Kidney (tissue), 14 donors: ENCODE measurements around the gene HDAC9. TPM values are rescaled to one million over a fixed set of nuclear protein-coding genes. Genes with fewer than 3 reads are reported as not detected.

ENCODE experiments used
- DNase-seq, 5 donors: peaks; one replicate each; pipeline ENCODE4 v3.0.0-alpha.2; 2013 to 2020
- FAIRE-seq: peaks from 2 replicates; lab custom pipeline; 2012; peaks lifted over from hg19 to GRCh38; lab: Jason Lieb, UNC
- H3K27ac ChIP-seq, 2 donors: one replicate each; pipeline ENCODE4 v1.7.0; 2013; ENCODE audit warnings: low read depth in 2 of 2, low read length in 2 of 2, inconsistent platforms in 1 of 2
- H3K27me3 ChIP-seq: one replicate; pipeline ENCODE4 v1.7.1; 2013; ENCODE audit warnings: low read length, inconsistent platforms; ENCODE audit not compliant: control insufficient read depth, insufficient read depth
- H3K36me3 ChIP-seq, 3 donors: one replicate each; pipeline versions ENCODE4 v1.7.0 to v1.7.1; 2013; ENCODE audit warnings: low read length in 3 of 3, control low read depth in 1 of 3, inconsistent platforms in 1 of 3; ENCODE audit not compliant: insufficient read depth in 3 of 3, control insufficient read depth in 2 of 3
- H3K4me1 ChIP-seq, 3 donors: one replicate each; pipeline versions ENCODE4 v1.7.0 to v1.7.1; 2013; ENCODE audit warnings: low read length in 3 of 3, inconsistent platforms in 1 of 3, low read depth in 1 of 3; ENCODE audit not compliant: control insufficient read depth in 2 of 3, insufficient read depth in 2 of 3
- H3K4me3 ChIP-seq, 3 donors: one replicate each; pipeline versions ENCODE4 v1.7.0 to v1.8.1; 2013; ENCODE audit warnings: low read length in 3 of 3, control low read depth in 1 of 3, inconsistent platforms in 1 of 3
- H3K9ac ChIP-seq, 3 donors: one replicate each; pipeline versions ENCODE4 v1.7.0 to v1.7.1; 2013; ENCODE audit warnings: low read length in 3 of 3, control low read depth in 1 of 3, inconsistent platforms in 1 of 3
- H3K9me3 ChIP-seq, 3 donors: one replicate each; pipeline versions ENCODE4 v1.7.0 to v1.7.1; 2013; ENCODE audit warnings: low read length in 3 of 3, control low read depth in 1 of 3, inconsistent platforms in 1 of 3; ENCODE audit not compliant: control insufficient read depth in 2 of 3, insufficient read depth in 1 of 3
- intact Hi-C: fragments of 100-400 bp; cut with DNase I; formaldehyde crosslinking; loops from one replicate; pipeline ENCODE4 v1.11.1; 2022
- polyA plus RNA-seq: library from polyadenylated mRNA; stranded (reverse); fragments of 350-450 nt; fragmentation: Illumina TruSeq; extraction: RNeasy Lipid Tissue Mini Kit (QIAGEN cat#74804); gene quantifications from one replicate; pipeline ENCODE4 v1.2.3, GENCODE V29; 2014; ENCODE audit warnings: low read depth, low replicate concordance; ENCODE audit not compliant: insufficient read depth
- total RNA-seq: library from RNA; stranded (reverse); fragmentation: NEBNext Ultra II Directional; extraction: Animal tissue kit (Norgen Biotek cat#: 25700); gene quantifications from one replicate; pipeline ENCODE4 v1.2.1, GENCODE V29; 2021
- TF ChIP-seq, protein P1 (sequence below): IDR thresholded peaks from 3 replicates; pipeline ENCODE4 v1.5.1; 2012; ENCODE audit warnings: mild to moderate bottlenecking, moderate library complexity, borderline replicate concordance; ENCODE audit not compliant: insufficient read depth; ENCODE audit errors: extremely low read depth
- donor health status: control.
- donor health status: control.
- donor health status: control.
- donor health status: control.
- donor health status: control.
- donor health status: DM: yes; HTN: yes; CAD: no.
- donor health status: Normal renal cell carcinoma (clear cell type).

HDAC9 gene
- total and polyA plus RNA-seq, 2 donors from 2014 or later: 2.1 to 22.1 TPM

DNA sequence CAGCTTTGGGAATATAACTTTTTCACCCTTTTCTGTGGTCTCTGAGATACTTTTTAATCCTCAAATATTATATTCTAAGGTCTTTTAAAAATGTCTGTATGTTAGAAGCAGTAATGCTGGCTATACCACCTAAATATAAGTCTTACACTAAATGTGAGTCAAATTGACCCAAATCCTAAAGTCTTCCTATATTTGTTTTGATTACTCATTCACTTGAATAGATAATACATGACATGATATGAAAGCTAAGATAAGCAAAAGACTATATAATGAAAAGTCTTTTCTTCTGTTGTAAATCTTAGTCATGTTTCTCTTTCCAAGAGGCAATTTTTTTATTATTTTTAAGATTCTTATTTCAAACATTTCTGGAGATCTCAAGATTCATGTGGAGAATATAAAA is 64.2 kb downstream of the HDAC9 start:
- Histone ChIP-seq H3K4me1 (no peaks in the 10 kb centered on the region), H3K4me3 (no peak overlapping the region), H3K27me3 (no peaks in the 10 kb centered on the region), H3K27ac (no peak overlapping the region), H3K36me3 (no peaks in the 10 kb centered on the region), H3K9me3 (no peaks in the 10 kb centered on the region), H3K9ac (no peak overlapping the region)
- intact Hi-C loops: no loop called here
- no peak for DNase-seq
- FAIRE-seq: no peak
- TF ChIP-seq, protein P1, sequence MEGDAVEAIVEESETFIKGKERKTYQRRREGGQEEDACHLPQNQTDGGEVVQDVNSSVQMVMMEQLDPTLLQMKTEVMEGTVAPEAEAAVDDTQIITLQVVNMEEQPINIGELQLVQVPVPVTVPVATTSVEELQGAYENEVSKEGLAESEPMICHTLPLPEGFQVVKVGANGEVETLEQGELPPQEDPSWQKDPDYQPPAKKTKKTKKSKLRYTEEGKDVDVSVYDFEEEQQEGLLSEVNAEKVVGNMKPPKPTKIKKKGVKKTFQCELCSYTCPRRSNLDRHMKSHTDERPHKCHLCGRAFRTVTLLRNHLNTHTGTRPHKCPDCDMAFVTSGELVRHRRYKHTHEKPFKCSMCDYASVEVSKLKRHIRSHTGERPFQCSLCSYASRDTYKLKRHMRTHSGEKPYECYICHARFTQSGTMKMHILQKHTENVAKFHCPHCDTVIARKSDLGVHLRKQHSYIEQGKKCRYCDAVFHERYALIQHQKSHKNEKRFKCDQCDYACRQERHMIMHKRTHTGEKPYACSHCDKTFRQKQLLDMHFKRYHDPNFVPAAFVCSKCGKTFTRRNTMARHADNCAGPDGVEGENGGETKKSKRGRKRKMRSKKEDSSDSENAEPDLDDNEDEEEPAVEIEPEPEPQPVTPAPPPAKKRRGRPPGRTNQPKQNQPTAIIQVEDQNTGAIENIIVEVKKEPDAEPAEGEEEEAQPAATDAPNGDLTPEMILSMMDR: no peak

DNA sequence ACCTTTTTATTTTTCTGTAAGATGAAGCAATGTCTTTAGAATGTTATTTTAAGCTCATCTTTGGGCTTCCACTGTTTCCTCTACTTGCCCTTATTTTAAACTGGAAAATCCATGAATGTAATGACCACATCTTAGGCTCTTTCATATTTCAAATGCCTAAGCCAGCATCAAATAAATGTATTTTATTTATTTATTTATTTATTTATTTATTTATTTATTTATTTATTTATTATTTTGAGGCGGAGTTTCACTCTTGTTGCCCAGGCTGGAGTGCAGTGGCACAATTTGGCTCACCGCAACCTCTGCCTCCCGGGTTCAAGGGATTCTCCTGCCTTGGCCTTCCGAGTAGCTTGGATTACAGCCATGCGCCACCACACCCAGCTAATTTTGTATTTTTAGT is 69.2 kb downstream of the HDAC9 start:
- H3K9me3 ChIP-seq: no peaks in the 10 kb centered on the region
- H3K27ac ChIP-seq: no peak overlapping the region
- TF ChIP-seq, protein P1: no peak
- FAIRE-seq (no peak), DNase-seq (no peak)
- H3K9ac ChIP-seq: no peak overlapping the region
- no peaks in the 10 kb centered on the region for H3K4me1 ChIP-seq
- H3K36me3 ChIP-seq: no peaks in the 10 kb centered on the region
- no peaks in the 10 kb centered on the region for H3K27me3 ChIP-seq
- no peak overlapping the region for H3K4me3 ChIP-seq
- intact Hi-C loops: no loop called here

DNA sequence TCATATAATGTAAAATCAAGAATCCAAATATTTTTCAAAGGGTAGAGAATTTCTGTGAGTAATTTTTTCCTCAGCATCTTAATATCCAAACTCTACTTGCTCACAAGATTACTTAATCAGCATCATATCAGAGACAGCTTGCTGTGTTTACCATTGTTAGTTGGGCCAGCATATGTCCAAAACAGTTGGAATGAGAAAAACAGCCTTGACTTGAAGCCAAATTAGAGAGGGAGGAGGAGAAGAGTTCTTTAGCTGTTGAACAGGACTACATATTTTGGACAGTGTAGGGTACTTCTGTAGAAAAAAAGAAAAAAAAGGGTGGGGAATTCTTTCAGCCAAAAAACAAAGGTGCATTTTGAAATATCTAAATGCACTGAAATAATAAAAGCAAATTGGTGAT is 69.8 kb downstream of the HDAC9 start:
- Histone ChIP-seq H3K4me3 (no peak overlapping the region), H3K9me3 (no peaks in the 10 kb centered on the region), H3K4me1 (no peaks in the 10 kb centered on the region), H3K27ac (no peak overlapping the region), H3K9ac (no peak overlapping the region), H3K36me3 (no peaks in the 10 kb centered on the region), H3K27me3 (no peaks in the 10 kb centered on the region)
- TF ChIP-seq, protein P1: no peak
- intact Hi-C loops: no loop called here
- FAIRE-seq: no peak
- no peak for DNase-seq

DNA sequence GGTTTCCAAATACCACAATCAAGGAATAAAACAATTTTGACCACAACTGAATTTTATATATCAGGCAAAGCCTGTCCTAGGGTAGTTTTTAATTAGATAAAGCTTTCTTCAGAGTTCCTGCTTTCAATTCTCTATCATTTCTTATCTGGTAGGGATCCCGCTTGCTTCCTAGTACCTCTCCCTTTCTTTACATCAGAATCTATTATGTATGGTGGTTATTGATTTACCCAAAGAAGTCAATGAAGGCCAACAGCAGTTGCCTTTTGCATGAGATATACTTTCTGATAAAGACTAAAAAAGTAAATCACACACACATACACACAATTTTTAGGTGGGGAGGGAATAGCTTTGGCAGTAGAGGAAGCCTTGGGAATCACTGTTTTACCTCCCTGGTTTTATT is 70.7 kb downstream of the HDAC9 start:
- H3K9ac ChIP-seq: no peak overlapping the region
- TF ChIP-seq, protein P1: no peak
- intact Hi-C loops: no loop called here
- H3K27ac ChIP-seq: no peak overlapping the region
- H3K4me1 ChIP-seq: no peaks in the 10 kb centered on the region
- no peaks in the 10 kb centered on the region for H3K9me3 ChIP-seq
- H3K4me3 ChIP-seq: no peak overlapping the region
- H3K27me3 ChIP-seq: no peaks in the 10 kb centered on the region
- no peaks in the 10 kb centered on the region for H3K36me3 ChIP-seq
- FAIRE-seq: no peak
- no peak for DNase-seq
